HepG2 (cell line): ENCODE measurements around the gene MINDY3. TPM values are rescaled to one million over a fixed set of nuclear protein-coding genes. Genes with fewer than 3 reads are reported as not detected.

Experiments used
- ATAC-seq: fragments of 200-7000 bp; cut with Tn5 transposase; 3 replicates; pipeline ENCODE4 v1.9.1; 2020; ENCODE audit warnings: mild to moderate bottlenecking, moderate library complexity
- BruUV-seq: library from RNA; stranded (reverse); fragments of 400-500 nt; replicated peaks from 2 replicates; lab custom pipeline; 2021; lab: Mats Ljungman, UMichigan
- CTCF ChIA-PET: fragments of 300-600 bp; formaldehyde crosslinking; extraction: SDS; loops from one replicate; lab custom pipeline; 2021; ENCODE audit warnings: low total read pairs, inconsistent platforms, low intra/inter-chr PET ratio; lab: Yijun Ruan, JAX
- POLR2A ChIA-PET: fragments of 350-600 bp; sonication (Branson Sonifier 250); formaldehyde crosslinking; loops from one replicate; lab custom pipeline; 2020; ENCODE audit warnings: antibody characterized with exemption, inconsistent platforms; lab: Yijun Ruan, JAX
- DNase-seq: peaks from one replicate; pipeline ENCODE4 v3.0.0-alpha.2; 2015; ENCODE audit warnings: low spot score
- FAIRE-seq: peaks from 3 replicates; lab custom pipeline; 2011; peaks lifted over from hg19 to GRCh38; lab: Jason Lieb, UNC
- H2AFZ ChIP-seq: one replicate; pipeline ENCODE4 v1.6.1; 2011; ENCODE audit warnings: low read length, inconsistent platforms
- H3K27ac ChIP-seq: fragments of 300-600 bp; 3 replicates; pipeline ENCODE4 v1.8.0; 2011; ENCODE audit warnings: mixed run types, mild to moderate bottlenecking, mixed read lengths, low read length, inconsistent platforms; ENCODE audit not compliant: insufficient read depth; ENCODE audit errors: extremely low read length
- H3K27me3 ChIP-seq, 2 experiments: fragments of 200-600 bp in 1 of 2; 2 replicates in 1 of 2; 3 replicates in 1 of 2; pipeline versions ENCODE4 v1.6.0 to v1.8.0; 2011; ENCODE audit warnings: low read length in 2 of 2, mild to moderate bottlenecking in 2 of 2, moderate library complexity in 2 of 2, inconsistent platforms in 1 of 2; ENCODE audit not compliant: insufficient read depth in 2 of 2, control insufficient read depth in 1 of 2
- H3K36me3 ChIP-seq, 2 experiments: fragments of 200-600 bp in 1 of 2; replicated peaks in 1 of 2; 2 replicates in 1 of 2; 3 replicates in 1 of 2; pipeline versions ENCODE4 v1.5.1 to v1.8.0; 2011; ENCODE audit warnings: low read length in 2 of 2, inconsistent platforms in 1 of 2; ENCODE audit not compliant: insufficient read depth in 2 of 2, control insufficient read depth in 1 of 2
- H3K4me1 ChIP-seq: 2 replicates; pipeline ENCODE4 v1.5.1; 2012; ENCODE audit warnings: low read length, inconsistent platforms; ENCODE audit not compliant: insufficient read depth
- H3K4me2 ChIP-seq: 2 replicates; pipeline ENCODE4 v1.6.0; 2011; ENCODE audit warnings: low read depth, low read length, inconsistent platforms
- H3K4me3 ChIP-seq, 3 experiments: fragments of 200-600 bp in 1 of 3; sonication (generic), shearing (Covaris generic) in 1 of 3; replicated peaks in 1 of 3; 2 replicates each; pipeline ENCODE4 v1.5.1; 2011 to 2016; ENCODE audit warnings: low read length in 3 of 3, inconsistent platforms in 2 of 3, low read depth in 2 of 3, mild to moderate bottlenecking in 2 of 3, control low read depth in 1 of 3, mixed read lengths in 1 of 3; ENCODE audit not compliant: insufficient read depth in 1 of 3
- H3K79me2 ChIP-seq: one replicate; pipeline ENCODE4 v1.6.1; 2011; ENCODE audit warnings: low read length, inconsistent platforms; ENCODE audit not compliant: insufficient read depth
- H3K9ac ChIP-seq: 2 replicates; pipeline ENCODE4 v1.6.0; 2011; ENCODE audit warnings: mild to moderate bottlenecking, low read depth, low read length, inconsistent platforms; ENCODE audit not compliant: insufficient read depth
- H3K9me3 ChIP-seq: 2 replicates; pipeline ENCODE4 v1.5.1; 2012; ENCODE audit warnings: mild to moderate bottlenecking, low read length
- H4K20me1 ChIP-seq: 2 replicates; pipeline ENCODE4 v1.6.0; 2011; ENCODE audit warnings: inconsistent platforms, mild to moderate bottlenecking, low read length, moderate library complexity; ENCODE audit not compliant: insufficient read depth
- DDIT3 ChIP-seq: sonication (generic); formaldehyde crosslinking; IDR thresholded peaks from 2 replicates; pipeline ENCODE4 v1.4.0; 2020; ENCODE audit warnings: mild to moderate bottlenecking, missing genetic modification reagents
- FOSL2 ChIP-seq: sonication (generic); formaldehyde crosslinking; IDR thresholded peaks from 2 replicates; pipeline ENCODE4 v1.4.0; 2020; ENCODE audit warnings: missing genetic modification reagents
- KDM5A ChIP-seq: fragments of 200-600 bp; sonication (generic); IDR thresholded peaks from 2 replicates; pipeline ENCODE4 v1.7.0; 2018; ENCODE audit warnings: antibody characterized with exemption, mild to moderate bottlenecking, low read length, borderline replicate concordance
- PHF8 ChIP-seq: sonication (generic); formaldehyde crosslinking; IDR thresholded peaks from 2 replicates; pipeline ENCODE4 v1.5.0; 2020; ENCODE audit warnings: missing genetic modification reagents
- ZNF235 ChIP-seq: sonication (generic); formaldehyde crosslinking; IDR thresholded peaks from 2 replicates; pipeline ENCODE4 v1.8.1; 2023; ENCODE audit warnings: mild to moderate bottlenecking, missing genetic modification reagents, borderline replicate concordance
- ZNF280D ChIP-seq: sonication (generic); formaldehyde crosslinking; IDR thresholded peaks from 2 replicates; pipeline ENCODE4 v1.5.1; 2020; ENCODE audit warnings: mild to moderate bottlenecking, missing genetic modification reagents
- ZNF557 ChIP-seq: sonication (generic); formaldehyde crosslinking; IDR thresholded peaks from 2 replicates; pipeline ENCODE4 v1.4.0; 2020; ENCODE audit warnings: missing genetic modification reagents
- ZNF788 ChIP-seq: sonication (generic); formaldehyde crosslinking; IDR thresholded peaks from 2 replicates; pipeline ENCODE4 v1.5.0; 2020; ENCODE audit warnings: mild to moderate bottlenecking, missing genetic modification reagents, borderline replicate concordance
- ZNF839 ChIP-seq: sonication (generic); formaldehyde crosslinking; IDR thresholded peaks from 2 replicates; pipeline ENCODE4 v1.4.0; 2020; ENCODE audit warnings: missing genetic modification reagents, mild to moderate bottlenecking, borderline replicate concordance
- WGBS: methylation state at CpG from one replicate; pipeline ENCODE4 v1.1.6; 2017; ENCODE audit warnings: low lambda C conversion rate; 5-methylcytosine and 5-hydroxymethylcytosine counted together
- in situ Hi-C: cut with HindIII; loops from 2 replicates; pipeline ENCODE4 v1.10.0; 2017; ENCODE audit warnings: low pct_unique_long_range_greater_than_20kb; ENCODE audit not compliant: extremely low pct_ligation_motif_present
- intact Hi-C: fragments of 100-400 bp; cut with micrococcal nuclease; formaldehyde crosslinking; loops from one replicate; pipeline ENCODE4 v1.10.0; 2022; ENCODE audit not compliant: unreplicated experiment
- polyA plus RNA-seq, 8 experiments: library from polyadenylated mRNA; depleted of rRNA in 3 of 8; stranded (reverse) in 7 of 8; unstranded in 1 of 8; fragments of >200 nt; fragmentation: Illumina TruSeq in 4 of 8; extraction: Trizol in 4 of 8; gene quantifications; 2 replicates each; pipeline versions ENCODE4 v1.2.1 to v1.2.3, GENCODE V29; 2011 to 2016; ENCODE audit warnings: low read depth in 4 of 8, missing spikeins in 1 of 8, mixed read lengths in 1 of 8; ENCODE audit not compliant: insufficient read depth in 1 of 8
- total RNA-seq, 5 experiments: library from RNA; depleted of rRNA; stranded (reverse); fragments of >200 nt; fragmentation: Illumina TruSeq; extraction: Trizol; gene quantifications; 2 replicates each; pipeline ENCODE4 v1.2.3, GENCODE V29; 2016; ENCODE audit warnings: low read depth in 1 of 5
- TF ChIP-seq, protein P1 (sequence below), 2 experiments: sonication (generic) in 1 of 2; formaldehyde crosslinking in 1 of 2; IDR thresholded peaks; 2 replicates each; pipeline versions ENCODE4 v1.6.1 to v1.9.0; 2014 to 2022; ENCODE audit warnings: antibody characterized with exemption in 1 of 2, borderline replicate concordance in 1 of 2, inconsistent platforms in 1 of 2, low read depth in 1 of 2, missing genetic modification reagents in 1 of 2
- TF ChIP-seq, protein P2 (sequence below): sonication (generic); formaldehyde crosslinking; IDR thresholded peaks from 2 replicates; pipeline ENCODE4 v1.5.1; 2020; ENCODE audit warnings: mild to moderate bottlenecking, missing genetic modification reagents, moderate library complexity
- TF ChIP-seq, protein P3 (sequence below): IDR thresholded peaks from 2 replicates; pipeline ENCODE4 v1.6.1; 2018; ENCODE audit warnings: missing genetic modification reagents, mild to moderate bottlenecking, missing compliant biosample characterization

Gene MINDY3
- total and polyA plus RNA-seq, 2 of the 13 experiments (the other 11 are each of a cell fraction or from before 2014, with no cell fraction given): 6.4 to 17.5 TPM

- intact Hi-C loops: no loop called here
- POLR2A ChIA-PET: no interaction called here
- H3K9me3 ChIP-seq: no peaks in the 10 kb centered on the region
- no peaks in the 10 kb centered on the region for H4K20me1 ChIP-seq
- H3K79me2 ChIP-seq: no peaks in the 10 kb centered on the region
- FAIRE-seq (no peak), ATAC-seq (no peak), DNase-seq (no peak)
- 97% methylated on average over 1 of the region's 1 CpG for WGBS
- H3K36me3 ChIP-seq: peaks cover 0 to 6% of the 10 kb centered on the region in 2 experiments; a peak in 3 of 5 replicates
- H2AFZ ChIP-seq: no peak overlapping the region
- H3K9ac ChIP-seq: no peak overlapping the region
- no peaks in the 10 kb centered on the region for H3K27me3 ChIP-seq
- no TSS peak for BruUV-seq
- H3K4me2 ChIP-seq: no peak overlapping the region
- in situ Hi-C loops: no loop called here
- CTCF ChIA-PET: no interaction called here
- no peaks in the 10 kb centered on the region; the same call in 1 of the 2 replicates for H3K4me1 ChIP-seq
- no peak overlapping the region for H3K4me3 ChIP-seq
- H3K27ac ChIP-seq: no peak overlapping the region
- TF ChIP-seq, protein P1, sequence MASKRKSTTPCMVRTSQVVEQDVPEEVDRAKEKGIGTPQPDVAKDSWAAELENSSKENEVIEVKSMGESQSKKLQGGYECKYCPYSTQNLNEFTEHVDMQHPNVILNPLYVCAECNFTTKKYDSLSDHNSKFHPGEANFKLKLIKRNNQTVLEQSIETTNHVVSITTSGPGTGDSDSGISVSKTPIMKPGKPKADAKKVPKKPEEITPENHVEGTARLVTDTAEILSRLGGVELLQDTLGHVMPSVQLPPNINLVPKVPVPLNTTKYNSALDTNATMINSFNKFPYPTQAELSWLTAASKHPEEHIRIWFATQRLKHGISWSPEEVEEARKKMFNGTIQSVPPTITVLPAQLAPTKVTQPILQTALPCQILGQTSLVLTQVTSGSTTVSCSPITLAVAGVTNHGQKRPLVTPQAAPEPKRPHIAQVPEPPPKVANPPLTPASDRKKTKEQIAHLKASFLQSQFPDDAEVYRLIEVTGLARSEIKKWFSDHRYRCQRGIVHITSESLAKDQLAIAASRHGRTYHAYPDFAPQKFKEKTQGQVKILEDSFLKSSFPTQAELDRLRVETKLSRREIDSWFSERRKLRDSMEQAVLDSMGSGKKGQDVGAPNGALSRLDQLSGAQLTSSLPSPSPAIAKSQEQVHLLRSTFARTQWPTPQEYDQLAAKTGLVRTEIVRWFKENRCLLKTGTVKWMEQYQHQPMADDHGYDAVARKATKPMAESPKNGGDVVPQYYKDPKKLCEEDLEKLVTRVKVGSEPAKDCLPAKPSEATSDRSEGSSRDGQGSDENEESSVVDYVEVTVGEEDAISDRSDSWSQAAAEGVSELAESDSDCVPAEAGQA (IDR thresholded peaks at IDR 0.05; ENCODE audit: low read depth): no peak
- TF ChIP-seq, protein P1 (CRISPR knock-in tag; IDR thresholded peaks at IDR 0.05; ENCODE audit: borderline replicate concordance): no peak
- TF ChIP-seq ZNF280D (CRISPR knock-in tag) (no peak), FOSL2 (CRISPR knock-in tag) (no peak), ZNF235 (CRISPR knock-in tag) (no peak), ZNF788 (CRISPR knock-in tag) (no peak), ZNF839 (CRISPR knock-in tag) (no peak), DDIT3 (no peak), PHF8 (CRISPR knock-in tag) (no peak), KDM5A (no peak), ZNF557 (CRISPR knock-in tag) (no peak)
- TF ChIP-seq, protein P2, sequence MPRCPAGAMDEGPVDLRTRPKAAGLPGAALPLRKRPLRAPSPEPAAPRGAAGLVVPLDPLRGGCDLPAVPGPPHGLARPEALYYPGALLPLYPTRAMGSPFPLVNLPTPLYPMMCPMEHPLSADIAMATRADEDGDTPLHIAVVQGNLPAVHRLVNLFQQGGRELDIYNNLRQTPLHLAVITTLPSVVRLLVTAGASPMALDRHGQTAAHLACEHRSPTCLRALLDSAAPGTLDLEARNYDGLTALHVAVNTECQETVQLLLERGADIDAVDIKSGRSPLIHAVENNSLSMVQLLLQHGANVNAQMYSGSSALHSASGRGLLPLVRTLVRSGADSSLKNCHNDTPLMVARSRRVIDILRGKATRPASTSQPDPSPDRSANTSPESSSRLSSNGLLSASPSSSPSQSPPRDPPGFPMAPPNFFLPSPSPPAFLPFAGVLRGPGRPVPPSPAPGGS: no peak
- TF ChIP-seq, protein P3, sequence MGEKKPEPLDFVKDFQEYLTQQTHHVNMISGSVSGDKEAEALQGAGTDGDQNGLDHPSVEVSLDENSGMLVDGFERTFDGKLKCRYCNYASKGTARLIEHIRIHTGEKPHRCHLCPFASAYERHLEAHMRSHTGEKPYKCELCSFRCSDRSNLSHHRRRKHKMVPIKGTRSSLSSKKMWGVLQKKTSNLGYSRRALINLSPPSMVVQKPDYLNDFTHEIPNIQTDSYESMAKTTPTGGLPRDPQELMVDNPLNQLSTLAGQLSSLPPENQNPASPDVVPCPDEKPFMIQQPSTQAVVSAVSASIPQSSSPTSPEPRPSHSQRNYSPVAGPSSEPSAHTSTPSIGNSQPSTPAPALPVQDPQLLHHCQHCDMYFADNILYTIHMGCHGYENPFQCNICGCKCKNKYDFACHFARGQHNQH (CRISPR knock-in tag): no peak
Measured at GRCh38 chr10:15801147-15801546, 59.2 kb downstream of the MINDY3 start.
